Right lobe of liver (tissue), 6 donors: ENCODE results near the gene RALGAPB. TPM values are rescaled to one million over a fixed set of nuclear protein-coding genes. Genes with fewer than 3 reads are reported as not detected.

Experiments
- ATAC-seq, 4 donors: fragments of 200-7000 bp; cut with Tn5 transposase; one replicate each; pipeline ENCODE4 v1.9.1; 2020; ENCODE audit warnings: mild to moderate bottlenecking in 4 of 4, moderate library complexity in 4 of 4
- DNase-seq, 3 donors: peaks; one replicate each; pipeline ENCODE4 v3.0.0-alpha.2; 2020
- H3K27ac ChIP-seq, 3 donors: fragments of 200-600 bp; one replicate each; pipeline ENCODE4 v1.8.0; 2022
- H3K27me3 ChIP-seq, 2 donors: fragments of 200-600 bp; one replicate each; pipeline ENCODE4 v1.8.0; 2022
- H3K36me3 ChIP-seq, 4 donors: fragments of 200-600 bp; sonication (generic) in 1 of 4; one replicate each; pipeline versions ENCODE4 v1.5.1 to v1.8.0; 2017 to 2022; ENCODE audit warnings: control low read depth in 1 of 4
- H3K4me1 ChIP-seq, 4 donors: fragments of 200-600 bp; sonication (generic) in 1 of 4; one replicate each; pipeline versions ENCODE4 v1.5.1 to v1.8.0; 2017 to 2022; ENCODE audit warnings: control low read depth in 1 of 4
- H3K4me3 ChIP-seq, 3 donors: fragments of 200-600 bp; one replicate each; pipeline ENCODE4 v1.8.0; 2022
- H3K9me3 ChIP-seq, 4 donors: fragments of 200-600 bp; sonication (generic) in 1 of 4; one replicate each; pipeline versions ENCODE4 v1.5.1 to v1.8.0; 2017 to 2022; ENCODE audit warnings: control low read depth in 1 of 4
- POLR2A ChIP-seq: fragments of 450-650 bp; IDR thresholded peaks from one replicate; pipeline ENCODE4 v1.6.1; 2017; ENCODE audit warnings: antibody characterized with exemption, mild to moderate bottlenecking
- WGBS: methylation state at CpG from one replicate; pipeline ENCODE4 v1.1.6; 2018; ENCODE audit warnings: low coverage, low lambda C conversion rate; ENCODE audit not compliant: insufficient coverage; ENCODE audit errors: missing lambda C conversion rate; 5-methylcytosine and 5-hydroxymethylcytosine counted together
- intact Hi-C, 2 donors: fragments of 100-400 bp; cut with DNase I; formaldehyde crosslinking; loops; one replicate each; pipeline versions ENCODE4 v1.11.2 to v1.14.1; 2022
- total RNA-seq, 6 experiments: library from RNA; depleted of rRNA in 2 of 6; stranded (reverse); fragments of >200 nt in 2 of 6; fragmentation: NEBNext Ultra II Directional in 3 of 6; extraction: Animal tissue kit (Norgen Biotek cat#: 25700) in 3 of 6; gene quantifications; one replicate each; pipeline versions ENCODE4 v1.1.0 to v1.2.4, GENCODE V29; 2016 to 2023
- TF ChIP-seq, protein P1 (sequence below), 4 donors: fragments of 200-600 bp in 3 of 4; fragments of 450-650 bp in 1 of 4; IDR thresholded peaks; one replicate each; pipeline versions ENCODE4 v1.5.1 to v1.8.0; 2016 to 2022; ENCODE audit warnings: antibody characterized with exemption in 4 of 4, mild to moderate bottlenecking in 2 of 4
- donor health status: DM: no; HTN: yes; CAD: no.
- donor health status: DM: no; HTN: no; CAD: no.
- donor health status: DM: no; HTN: no; CAD: no.
- donor health status: DM: no; HTN: yes; CAD: no.
- donor health status: DM: no; HTN: yes; CAD: no.

Gene RALGAPB
- total RNA-seq, 6 experiments from 2014 or later = 9.7 to 16.0 (median 12.9) TPM

DNA sequence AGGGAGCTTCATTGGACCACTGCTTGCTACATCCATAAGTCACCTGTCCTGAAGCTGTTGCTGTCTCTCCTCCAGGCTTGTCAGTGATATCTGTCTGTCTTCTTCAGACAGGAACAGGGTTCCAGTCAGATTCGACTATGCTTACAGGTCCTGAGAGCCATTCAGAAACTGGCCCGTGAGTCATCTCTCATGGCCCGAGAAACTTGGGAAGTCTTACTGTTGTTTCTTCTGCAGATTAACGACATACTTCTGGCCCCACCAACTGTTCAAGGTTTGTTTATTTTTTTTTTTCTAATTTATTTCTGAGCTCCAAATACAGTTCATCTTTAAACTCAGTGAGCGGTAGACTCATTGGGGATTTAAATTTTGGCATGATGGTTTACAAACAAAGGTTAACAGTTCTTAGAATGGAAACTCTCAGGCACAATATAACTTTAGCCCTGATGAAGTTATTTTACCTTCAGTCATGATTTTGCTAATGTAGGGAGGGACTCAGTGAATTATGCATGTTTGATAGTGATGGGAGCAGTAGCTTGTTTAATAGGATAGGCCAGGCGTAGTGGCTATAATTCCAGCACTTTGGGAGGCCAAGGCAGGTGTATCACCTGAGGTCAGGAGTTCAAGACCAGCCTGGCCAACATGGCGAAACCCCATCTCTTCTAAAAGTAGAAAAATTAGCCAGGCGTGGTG is 24.7 kb downstream of the RALGAPB start:
- no peak for DNase-seq
- Histone ChIP-seq H3K36me3 (peaks cover 0 to 72% (median 14%) of the 10 kb centered on the region in 4 donors), H3K9me3 (no peaks in the 10 kb centered on the region), H3K27me3 (no peaks in the 10 kb centered on the region), H3K4me1 (no peaks in the 10 kb centered on the region), H3K4me3 (no peak overlapping the region), H3K27ac (no peak overlapping the region)
- intact Hi-C loops = no loop called here
- no peak for ATAC-seq
- WGBS = 96% methylated on average over 5 of the region's 8 CpGs
- TF ChIP-seq, protein P1, sequence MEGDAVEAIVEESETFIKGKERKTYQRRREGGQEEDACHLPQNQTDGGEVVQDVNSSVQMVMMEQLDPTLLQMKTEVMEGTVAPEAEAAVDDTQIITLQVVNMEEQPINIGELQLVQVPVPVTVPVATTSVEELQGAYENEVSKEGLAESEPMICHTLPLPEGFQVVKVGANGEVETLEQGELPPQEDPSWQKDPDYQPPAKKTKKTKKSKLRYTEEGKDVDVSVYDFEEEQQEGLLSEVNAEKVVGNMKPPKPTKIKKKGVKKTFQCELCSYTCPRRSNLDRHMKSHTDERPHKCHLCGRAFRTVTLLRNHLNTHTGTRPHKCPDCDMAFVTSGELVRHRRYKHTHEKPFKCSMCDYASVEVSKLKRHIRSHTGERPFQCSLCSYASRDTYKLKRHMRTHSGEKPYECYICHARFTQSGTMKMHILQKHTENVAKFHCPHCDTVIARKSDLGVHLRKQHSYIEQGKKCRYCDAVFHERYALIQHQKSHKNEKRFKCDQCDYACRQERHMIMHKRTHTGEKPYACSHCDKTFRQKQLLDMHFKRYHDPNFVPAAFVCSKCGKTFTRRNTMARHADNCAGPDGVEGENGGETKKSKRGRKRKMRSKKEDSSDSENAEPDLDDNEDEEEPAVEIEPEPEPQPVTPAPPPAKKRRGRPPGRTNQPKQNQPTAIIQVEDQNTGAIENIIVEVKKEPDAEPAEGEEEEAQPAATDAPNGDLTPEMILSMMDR (IDR thresholded peaks at IDR 0.05) = no peak
- no peak for TF ChIP-seq POLR2A

DNA sequence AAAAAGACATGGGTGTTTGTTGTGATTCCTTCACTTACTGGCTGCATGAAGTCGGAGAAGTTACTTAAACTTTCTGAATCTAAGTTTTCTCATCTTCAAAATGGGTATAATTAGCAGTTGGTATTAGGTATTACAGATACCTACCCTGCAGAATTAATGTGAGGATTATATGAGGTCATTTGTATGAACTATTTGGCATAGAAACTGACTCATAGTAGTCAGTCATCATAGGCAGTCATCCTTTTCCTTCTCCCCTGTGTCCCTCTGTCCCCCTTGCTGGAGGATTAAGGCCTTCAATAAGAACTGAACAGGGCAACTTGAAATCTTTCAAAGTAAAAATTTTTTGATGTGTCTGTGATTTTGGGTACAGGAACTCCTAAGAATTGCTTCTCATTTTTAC is 26.3 kb downstream of the RALGAPB start:
- DNase-seq = no peak
- H3K27ac ChIP-seq = no peak overlapping the region
- no peak overlapping the region for H3K4me3 ChIP-seq
- peaks cover 0 to 57% (median 10%) of the 10 kb centered on the region in 4 donors for H3K36me3 ChIP-seq
- ATAC-seq = no peak
- TF ChIP-seq, protein P1 (IDR thresholded peaks at IDR 0.05) = no peak
- no peak for TF ChIP-seq POLR2A
- no peaks in the 10 kb centered on the region for H3K9me3 ChIP-seq
- no peaks in the 10 kb centered on the region for H3K4me1 ChIP-seq
- intact Hi-C loops = no loop called here
- 100% methylated on average over 1 of the region's 1 CpG for WGBS
- no peaks in the 10 kb centered on the region for H3K27me3 ChIP-seq

DNA sequence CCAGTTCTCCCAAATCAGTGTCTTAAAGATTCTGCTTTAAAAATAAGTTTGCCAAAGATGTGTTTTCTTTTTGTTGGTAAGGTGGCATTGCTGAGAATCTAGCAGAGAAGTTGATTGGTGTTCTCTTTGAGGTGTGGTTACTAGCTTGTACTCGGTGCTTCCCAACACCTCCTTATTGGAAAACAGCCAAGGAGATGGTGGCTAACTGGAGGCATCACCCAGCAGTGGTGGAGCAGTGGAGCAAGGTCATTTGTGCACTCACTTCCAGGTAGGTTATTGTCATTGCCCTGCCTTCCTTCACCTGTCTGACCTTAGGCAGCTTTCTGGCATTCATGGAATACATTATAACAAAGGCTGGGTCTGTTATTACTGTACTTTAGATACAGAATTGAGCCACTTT is 26.7 kb downstream of the RALGAPB start:
- intact Hi-C loops = no loop called here
- TF ChIP-seq POLR2A = no peak
- TF ChIP-seq, protein P1 (IDR thresholded peaks at IDR 0.05) = no peak
- ATAC-seq (no peak), DNase-seq (no peak)
- no peak overlapping the region for H3K27ac ChIP-seq
- no peaks in the 10 kb centered on the region for H3K9me3 ChIP-seq
- peaks cover 0 to 56% (median 10%) of the 10 kb centered on the region in 4 donors for H3K36me3 ChIP-seq
- H3K4me3 ChIP-seq = no peak overlapping the region
- H3K27me3 ChIP-seq = no peaks in the 10 kb centered on the region
- H3K4me1 ChIP-seq = no peaks in the 10 kb centered on the region
- 86% methylated on average over 1 of the region's 1 CpG for WGBS

DNA sequence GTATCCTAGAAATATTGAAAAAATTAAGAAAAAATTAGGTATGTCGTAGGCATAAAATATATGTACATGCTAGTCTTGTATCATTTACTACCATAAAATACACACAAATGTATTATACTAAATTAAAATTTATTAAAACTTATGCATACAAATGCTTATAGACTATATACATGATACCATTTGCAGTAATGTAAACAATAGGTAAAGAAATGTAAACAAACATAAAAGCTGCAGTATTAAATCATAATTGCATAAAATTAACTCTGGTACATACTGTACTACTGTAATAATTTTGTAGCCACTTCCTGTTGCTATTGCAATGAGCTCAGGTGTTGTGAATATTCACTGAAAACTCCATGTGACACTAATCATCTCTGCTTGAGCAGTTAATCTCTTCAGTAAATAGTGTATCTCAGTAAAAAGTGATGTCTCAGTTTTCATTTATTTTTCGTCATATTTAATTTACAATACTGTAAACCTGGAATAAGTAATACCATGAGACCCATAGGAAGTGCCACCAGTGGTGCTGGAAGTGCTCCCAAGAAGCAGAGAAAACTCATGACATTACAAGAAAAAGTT is 29.3 kb downstream of the RALGAPB start:
- Histone ChIP-seq H3K4me3 (no peak overlapping the region), H3K36me3 (peaks cover 0 to 34% (median 7%) of the 10 kb centered on the region in 4 donors), H3K9me3 (no peaks in the 10 kb centered on the region), H3K27ac (no peak overlapping the region), H3K4me1 (no peaks in the 10 kb centered on the region), H3K27me3 (no peaks in the 10 kb centered on the region)
- intact Hi-C loops = no loop called here
- TF ChIP-seq, protein P1 (IDR thresholded peaks at IDR 0.05) = no peak
- TF ChIP-seq POLR2A = no peak
- DNase-seq (no peak), ATAC-seq (no peak)
- WGBS = 96% methylated on average over 2 of the region's 2 CpGs
